M059J (cell line): ENCODE data around the gene ZNF512. TPM values are rescaled to one million over a fixed set of nuclear protein-coding genes. Genes with fewer than 3 reads are reported as not detected.

Experiments
- total RNA-seq: library from RNA; depleted of rRNA; stranded (reverse); fragments of >200 nt; shearing (Covaris generic); gene quantifications from 2 replicates; pipeline ENCODE4 v1.2.3, GENCODE V29; 2014; rRNA removed

ZNF512 gene
- total RNA-seq, 1 experiment from 2014 or later: 23.3 TPM

Other genes starting within 250 kb of the ZNF512 start
- gene GTF3C2, start 226.3 kb upstream of the ZNF512 start, total RNA-seq: 32.3 and 34.0 TPM in 2 replicates
- 24.3 and 31.1 TPM in 2 replicates for gene EIF2B4, start 212.7 kb upstream of the ZNF512 start, total RNA-seq
- gene SNX17, start 212.4 kb upstream of the ZNF512 start, total RNA-seq: 70.4 and 88.3 TPM in 2 replicates
- 3.6 and 7.6 TPM in 2 replicates for gene ZNF513, start 202.3 kb upstream of the ZNF512 start, total RNA-seq
- gene PPM1G, start 173.5 kb upstream of the ZNF512 start, total RNA-seq: 105 and 134 TPM in 2 replicates
- gene NRBP1, start 154.4 kb upstream of the ZNF512 start, total RNA-seq: 96.9 and 124 TPM in 2 replicates
- gene KRTCAP3, start 140.7 kb upstream of the ZNF512 start, total RNA-seq: not detected in 2 replicates
- 2.8 and 5.7 TPM in 2 replicates for gene IFT172, start 93.3 kb upstream of the ZNF512 start, total RNA-seq
- 2.6 and 3.1 TPM in 2 replicates for gene FNDC4, start 87.8 kb upstream of the ZNF512 start, total RNA-seq
- gene GCKR, start 86.2 kb upstream of the ZNF512 start, total RNA-seq: not detected in 2 replicates
- 0.42 and 1.4 TPM in 2 replicates for gene CCDC121, start 46.0 kb downstream of the ZNF512 start, total RNA-seq
- gene GPN1, start 46.0 kb downstream of the ZNF512 start, total RNA-seq: 39.3 and 44.7 TPM in 2 replicates
- 22.0 and 27.8 TPM in 2 replicates for gene SUPT7L, start 80.6 kb downstream of the ZNF512 start, total RNA-seq
- gene SLC4A1AP, start 80.8 kb downstream of the ZNF512 start, total RNA-seq: 19.8 and 35.1 TPM in 2 replicates
- gene MRPL33, start 188.7 kb downstream of the ZNF512 start, total RNA-seq: 184 and 206 TPM in 2 replicates